ENCODE measurements around the gene S100PBP.

DNA sequence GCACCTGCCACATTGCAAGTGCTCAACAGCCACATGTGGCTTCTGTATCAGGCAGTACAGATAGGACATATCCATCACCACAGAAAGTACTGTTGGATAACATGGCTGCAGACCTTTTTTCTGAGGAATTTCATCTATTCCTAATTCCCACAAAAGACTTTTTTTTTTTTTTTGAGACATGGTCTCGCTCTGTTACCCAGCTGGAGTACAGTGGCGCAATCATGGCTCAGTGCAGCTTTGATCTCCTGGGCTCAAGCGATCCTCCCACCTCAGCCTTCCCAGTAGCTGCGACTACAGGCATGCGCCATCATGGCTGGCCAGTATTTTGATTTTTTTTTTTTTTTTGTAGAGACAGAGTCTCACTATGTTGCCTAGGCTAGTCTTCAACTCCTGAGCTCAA, 33.6 kb upstream of the S100PBP start:
- TF ChIP-seq, protein P1, sequence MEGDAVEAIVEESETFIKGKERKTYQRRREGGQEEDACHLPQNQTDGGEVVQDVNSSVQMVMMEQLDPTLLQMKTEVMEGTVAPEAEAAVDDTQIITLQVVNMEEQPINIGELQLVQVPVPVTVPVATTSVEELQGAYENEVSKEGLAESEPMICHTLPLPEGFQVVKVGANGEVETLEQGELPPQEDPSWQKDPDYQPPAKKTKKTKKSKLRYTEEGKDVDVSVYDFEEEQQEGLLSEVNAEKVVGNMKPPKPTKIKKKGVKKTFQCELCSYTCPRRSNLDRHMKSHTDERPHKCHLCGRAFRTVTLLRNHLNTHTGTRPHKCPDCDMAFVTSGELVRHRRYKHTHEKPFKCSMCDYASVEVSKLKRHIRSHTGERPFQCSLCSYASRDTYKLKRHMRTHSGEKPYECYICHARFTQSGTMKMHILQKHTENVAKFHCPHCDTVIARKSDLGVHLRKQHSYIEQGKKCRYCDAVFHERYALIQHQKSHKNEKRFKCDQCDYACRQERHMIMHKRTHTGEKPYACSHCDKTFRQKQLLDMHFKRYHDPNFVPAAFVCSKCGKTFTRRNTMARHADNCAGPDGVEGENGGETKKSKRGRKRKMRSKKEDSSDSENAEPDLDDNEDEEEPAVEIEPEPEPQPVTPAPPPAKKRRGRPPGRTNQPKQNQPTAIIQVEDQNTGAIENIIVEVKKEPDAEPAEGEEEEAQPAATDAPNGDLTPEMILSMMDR (IDR thresholded peaks at IDR 0.05), result no peak
- TF ChIP-seq POLR2A (IDR thresholded peaks at IDR 0.05), result no peak
